Measurements from ENCODE around the gene FAM174B. TPM values are rescaled to one million over a fixed set of nuclear protein-coding genes. Genes with fewer than 3 reads are reported as not detected.

FAM174B gene
- total RNA-seq, 1 experiment from 2014 or later, result 0.48 TPM

GRCh38 chr15:92600856-92601255 is 54.7 kb downstream of the FAM174B start:
- peak; percentile 51 for DNase-seq (ENCODE audit: low read depth)

DNA sequence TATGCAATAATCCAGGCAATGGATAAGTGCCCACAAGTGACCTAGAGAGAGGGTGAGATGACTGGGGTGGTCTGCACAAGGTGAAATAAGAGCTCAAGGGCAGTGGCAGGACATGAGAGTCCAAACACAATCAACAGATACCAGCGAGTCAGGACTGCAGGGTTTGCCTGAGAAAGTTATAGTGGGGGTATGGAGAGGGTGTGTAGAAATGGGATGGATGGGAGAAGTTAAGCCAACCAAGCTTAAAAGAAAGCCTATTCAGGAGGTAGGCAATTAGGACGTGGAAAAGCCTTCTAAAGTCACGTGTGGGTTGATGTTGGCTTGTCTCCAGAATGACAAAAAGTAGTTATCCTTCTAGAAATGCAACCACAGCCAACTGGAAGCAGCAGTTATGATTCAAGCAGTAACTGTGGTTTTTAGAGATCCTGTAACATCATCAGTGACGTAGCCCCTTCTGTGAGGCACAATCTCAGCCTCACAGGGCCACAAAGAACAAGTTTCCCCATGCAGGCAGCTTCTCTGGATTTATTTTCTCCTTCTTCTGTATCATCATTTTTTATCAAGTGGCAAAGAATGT is 56.1 kb downstream of the FAM174B start:
- DNase-seq (ENCODE audit: low read depth), result peak; percentile 57

- no peak for DNase-seq (ENCODE audit: low read depth)
Measured at GRCh38 chr15:92597548-92597947, 58.0 kb downstream of the FAM174B start.

DNA sequence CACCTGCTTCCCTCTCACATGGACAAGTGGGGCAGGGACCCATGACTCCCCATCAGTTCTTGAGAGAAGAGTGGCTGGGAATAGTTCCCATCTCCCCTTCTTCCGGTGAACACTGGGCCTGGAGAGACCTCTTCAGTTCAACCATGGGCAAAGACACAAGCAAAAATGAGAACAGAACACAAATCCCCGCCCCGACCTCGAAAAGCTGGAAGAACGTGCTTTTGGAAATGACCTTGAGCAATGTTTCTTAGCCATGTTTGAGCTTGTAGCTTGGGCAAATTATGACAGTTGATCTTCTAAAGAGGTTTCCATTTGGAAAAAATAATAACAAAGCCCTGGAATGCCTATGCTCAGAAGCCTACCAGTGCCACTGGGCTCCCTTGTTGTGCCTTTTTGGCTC is 59.0 kb downstream of the FAM174B start:
- DNase-seq (ENCODE audit: low read depth), result no peak

- no peak for DNase-seq (ENCODE audit: low read depth)
Measured at GRCh38 chr15:92595506-92596381, 59.8 kb downstream of the FAM174B start.

DNA sequence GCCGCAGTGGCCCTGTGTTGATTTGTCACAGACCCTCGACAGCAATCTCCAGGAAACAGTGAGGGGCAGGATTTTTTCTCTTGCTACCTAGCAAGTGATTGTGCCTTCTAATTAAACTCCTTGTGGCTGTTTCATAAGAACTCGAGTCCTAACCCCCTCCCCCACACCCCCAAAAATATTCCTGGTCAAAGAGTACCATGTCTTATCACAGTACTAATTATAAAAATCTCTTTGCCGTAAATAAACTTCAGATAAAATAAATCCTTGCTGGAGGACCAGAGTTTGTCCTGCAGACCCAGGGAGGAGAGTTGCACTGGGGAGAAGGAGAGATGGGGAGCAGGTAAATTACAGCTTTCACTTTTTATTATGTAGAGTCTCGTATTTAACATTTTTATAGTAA is 64.3 kb downstream of the FAM174B start:
- no peak for DNase-seq (ENCODE audit: low read depth)

GRCh38 chr15:92586966-92587365 is 68.6 kb downstream of the FAM174B start:
- DNase-seq (ENCODE audit: low read depth), result no peak

DNA sequence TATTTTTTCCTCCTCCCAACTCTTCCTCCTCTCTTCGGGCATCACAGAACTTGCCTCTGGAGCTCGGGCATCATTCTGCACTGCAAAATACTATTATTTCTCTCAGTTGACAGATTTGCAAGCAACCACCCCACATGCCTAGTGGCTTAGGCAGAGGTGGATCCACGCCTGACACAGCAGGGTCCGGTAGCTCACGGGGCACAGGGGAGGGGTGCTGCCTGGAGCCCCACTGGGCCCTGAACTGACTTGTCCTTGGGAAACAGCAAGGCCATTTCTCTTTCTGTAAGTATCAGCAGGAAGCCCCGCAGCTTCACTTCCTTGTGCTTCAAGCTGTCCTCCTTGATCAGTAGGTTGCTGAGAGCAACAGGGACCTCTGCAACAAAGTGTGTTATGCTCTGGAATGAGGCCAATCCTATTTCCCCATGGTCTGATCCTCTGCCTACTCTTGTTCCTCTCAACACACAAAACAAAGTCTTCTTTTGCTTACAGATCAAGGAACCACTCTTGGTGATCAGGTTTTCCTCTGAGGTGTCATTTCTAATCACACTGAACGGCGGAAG is 69.1 kb downstream of the FAM174B start:
- no peak for DNase-seq (ENCODE audit: low read depth)

DNA sequence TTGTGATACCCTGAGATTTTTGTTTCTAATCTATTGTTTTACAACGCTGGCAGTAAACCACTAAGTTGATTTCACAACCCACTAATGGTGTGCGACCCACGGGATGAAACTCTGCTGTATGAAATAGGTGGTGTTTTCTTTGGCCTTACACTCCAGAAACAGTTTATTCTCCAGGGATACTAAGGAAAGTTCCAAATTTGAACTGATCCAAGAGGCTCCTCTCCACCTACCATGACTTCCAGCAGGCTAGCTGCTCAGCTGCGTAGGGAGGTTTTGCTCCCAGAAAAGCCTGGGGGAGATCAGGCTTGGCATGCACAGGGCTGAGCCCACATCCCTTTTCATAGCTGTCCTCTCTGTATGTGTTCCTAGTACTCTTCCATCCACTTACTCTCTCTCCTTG is 71.5 kb downstream of the FAM174B start:
- no peak for DNase-seq (ENCODE audit: low read depth)

DNA sequence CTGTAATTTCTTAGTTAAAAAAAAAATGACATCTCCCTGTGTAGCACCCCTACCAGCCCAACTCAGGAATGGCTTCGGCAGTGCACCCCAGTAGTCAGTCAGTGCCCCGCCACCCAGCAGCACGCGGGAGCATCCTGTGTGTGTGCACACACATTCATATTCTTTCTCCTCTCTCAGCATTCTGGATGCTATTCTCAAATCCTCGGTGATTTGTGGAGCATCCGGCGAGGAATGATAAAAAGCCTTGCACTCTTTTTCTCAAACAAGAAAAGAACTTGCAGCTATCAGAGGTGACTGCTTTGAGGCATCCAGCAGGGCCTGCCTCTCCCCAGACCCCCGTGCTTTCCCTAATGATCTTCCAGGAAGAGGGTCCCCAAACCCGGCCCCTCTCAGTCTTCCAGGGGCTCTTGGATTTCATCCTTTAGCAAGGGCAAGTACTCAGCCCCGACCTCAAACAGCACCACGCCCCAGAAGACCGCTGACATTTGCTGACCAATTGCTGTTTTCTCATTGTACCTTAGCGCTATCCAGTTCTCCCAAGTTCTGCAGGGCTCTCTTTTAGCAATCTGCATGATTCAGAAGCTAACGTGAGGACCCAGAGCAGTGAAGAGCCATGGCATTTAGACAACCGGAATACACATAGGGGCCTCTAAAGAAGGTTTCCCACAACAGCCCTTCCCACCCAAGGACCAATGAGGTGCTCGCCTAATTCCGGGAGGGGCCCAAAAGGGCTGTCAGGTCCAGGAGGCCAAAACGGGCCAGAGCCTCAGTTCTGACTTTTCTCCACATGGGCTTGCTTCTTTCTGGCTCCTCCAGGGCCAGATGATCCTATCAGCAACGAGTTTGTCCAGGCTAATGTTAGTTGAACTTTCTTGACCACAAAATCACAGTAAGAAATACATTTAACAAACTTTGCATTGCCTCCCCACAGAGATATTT is 72.2 kb downstream of the FAM174B start:
- DNase-seq (ENCODE audit: low read depth), result no peak

- no peak for DNase-seq (ENCODE audit: low read depth)
Measured at GRCh38 chr15:92582206-92582605, 73.4 kb downstream of the FAM174B start.

DNA sequence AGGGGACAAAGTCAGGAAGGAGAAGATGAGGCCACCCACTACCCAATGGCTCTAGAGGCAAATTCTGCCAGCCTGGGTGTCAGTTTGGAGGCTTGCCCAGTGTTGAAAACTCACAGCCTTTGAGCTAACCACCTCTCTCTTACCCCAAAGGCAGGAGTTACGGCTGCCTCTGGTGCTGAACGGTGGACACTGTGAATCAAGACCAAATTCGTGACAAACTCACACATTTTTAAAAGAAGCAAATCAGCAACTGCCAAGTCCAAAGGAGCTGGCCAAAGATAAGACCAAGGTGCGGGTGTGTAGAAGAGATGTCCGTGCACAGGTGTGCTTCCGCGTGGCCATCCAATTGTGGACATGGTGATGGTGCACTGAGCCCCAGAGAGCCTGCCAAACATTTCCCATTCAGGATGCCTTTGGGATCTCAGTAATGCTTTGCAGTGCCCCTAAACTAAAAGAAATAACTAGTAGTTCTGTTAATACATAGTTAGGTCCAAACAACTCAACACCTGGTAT is 74.6 kb downstream of the FAM174B start:
- no peak for DNase-seq (ENCODE audit: low read depth)

GRCh38 chr15:92580521-92580920 is 75.1 kb downstream of the FAM174B start:
- no peak for DNase-seq (ENCODE audit: low read depth)

DNA sequence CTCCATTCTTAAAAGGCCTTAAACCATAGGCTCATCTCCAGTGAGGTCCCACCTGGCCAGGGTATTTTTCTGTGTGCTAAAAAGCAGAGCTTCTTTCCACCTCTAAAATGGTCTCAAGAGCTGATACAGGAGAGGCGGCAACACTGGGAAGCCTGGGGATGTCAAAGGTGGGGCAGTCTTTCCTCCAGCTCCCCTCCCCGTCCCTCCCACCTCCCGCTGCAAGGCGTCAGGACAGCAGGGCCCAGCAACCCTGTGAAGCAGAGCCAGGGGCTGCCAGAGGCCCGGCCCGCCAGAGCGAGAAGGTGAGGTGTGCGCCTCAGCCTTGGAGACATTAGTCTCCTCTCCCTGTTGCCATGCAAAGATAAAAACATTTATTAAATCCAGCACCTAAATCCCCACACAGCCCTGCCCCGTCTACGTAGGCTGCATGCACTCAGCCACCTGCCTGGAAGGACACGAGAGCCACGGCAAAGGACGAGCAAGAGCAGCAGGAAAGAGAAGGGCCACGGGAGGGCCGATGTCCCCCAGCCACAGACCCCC is 75.6 kb downstream of the FAM174B start:
- no peak for DNase-seq (ENCODE audit: low read depth)

DNA sequence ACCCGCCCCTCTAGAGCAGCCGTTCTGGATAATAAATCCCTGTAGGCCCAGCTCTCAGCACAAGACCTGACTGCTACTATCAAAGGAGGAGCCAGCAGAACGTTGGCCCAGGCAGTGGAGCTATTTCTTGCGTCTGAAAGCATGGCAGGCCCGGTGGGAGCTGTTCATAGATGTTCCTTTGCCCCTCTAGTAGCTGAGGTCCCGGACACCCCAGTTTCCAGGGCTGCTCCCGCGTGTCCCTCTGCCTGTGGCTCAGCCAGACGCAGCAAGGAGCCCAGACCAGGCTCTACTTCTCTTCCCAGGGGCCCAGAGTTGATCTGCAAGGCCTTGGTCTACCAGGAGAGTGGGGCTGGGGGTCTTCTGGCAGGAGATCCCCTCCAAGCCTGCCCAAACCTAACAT is 76.1 kb downstream of the FAM174B start:
- no peak for DNase-seq (ENCODE audit: low read depth)

- DNase-seq (ENCODE audit: low read depth), result no peak
Measured at GRCh38 chr15:92578096-92578835, 77.3 kb downstream of the FAM174B start.

GRCh38 chr15:92576597-92577200 is 78.9 kb downstream of the FAM174B start:
- DNase-seq (ENCODE audit: low read depth), result no peak

DNA sequence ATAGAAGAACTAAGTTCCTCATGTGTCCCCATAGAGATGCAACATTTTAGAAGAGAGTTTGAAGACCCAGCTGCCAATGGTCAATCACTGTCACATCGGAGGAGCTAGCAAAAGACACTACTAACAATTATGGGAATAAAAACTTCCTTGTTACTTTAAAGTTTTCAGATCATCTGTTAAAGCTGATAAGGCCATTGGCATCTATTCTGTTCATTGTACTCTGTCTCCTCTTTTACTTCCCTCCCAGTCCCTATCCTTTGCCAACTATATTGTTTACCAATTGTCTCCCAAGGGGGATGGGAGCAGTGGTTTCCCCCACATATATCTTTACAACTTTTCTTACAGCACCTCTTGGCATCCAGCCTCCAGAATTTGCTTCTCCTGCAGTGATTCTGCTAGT is 81.0 kb downstream of the FAM174B start:
- DNase-seq (ENCODE audit: low read depth), result no peak

GRCh38 chr15:92574161-92574560 is 81.4 kb downstream of the FAM174B start:
- DNase-seq (ENCODE audit: low read depth), result no peak

DNA sequence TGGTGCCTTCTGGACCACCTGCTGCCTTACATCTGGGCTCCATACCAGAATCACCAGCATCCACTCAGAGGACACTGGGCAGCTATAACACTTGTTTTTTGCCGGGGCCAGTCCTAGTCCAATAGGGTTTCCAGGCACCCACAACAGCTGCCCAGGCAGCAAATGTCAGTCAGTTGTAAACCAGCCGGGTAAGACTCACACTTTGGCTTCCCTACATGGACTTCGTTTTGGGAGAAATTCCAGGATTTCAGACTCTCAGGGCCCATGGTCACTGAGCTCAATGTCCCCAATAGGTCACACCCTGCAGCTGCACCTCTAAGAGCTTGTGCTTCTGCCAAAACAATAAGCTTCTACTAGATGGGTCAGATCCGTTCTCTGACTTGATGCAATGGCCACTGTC is 83.8 kb downstream of the FAM174B start:
- no peak for DNase-seq (ENCODE audit: low read depth)
